Upper lobe of left lung (tissue), 6 donors: ENCODE results near the gene SMTNL2. TPM values are rescaled to one million over a fixed set of nuclear protein-coding genes. Genes with fewer than 3 reads are reported as not detected.

Experiments
- ATAC-seq, 2 donors: fragments of 200-7000 bp; cut with Tn5 transposase; one replicate each; pipeline ENCODE4 v1.9.1; 2022; ENCODE audit warnings: mild to moderate bottlenecking in 2 of 2, moderate library complexity in 2 of 2; ENCODE audit not compliant: low FRiP score in 2 of 2
- DNase-seq, 2 donors: peaks; one replicate each; pipeline ENCODE4 v3.0.0-alpha.2; 2019 to 2020
- H3K27ac ChIP-seq, 4 donors: fragments of 200-600 bp; sonication (generic); one replicate each; pipeline ENCODE4 v1.5.1; 2016 to 2019
- H3K27me3 ChIP-seq, 4 donors: fragments of 200-600 bp; sonication (generic); one replicate each; pipeline ENCODE4 v1.5.1; 2017 to 2019
- H3K36me3 ChIP-seq, 4 donors: fragments of 200-600 bp; sonication (generic); one replicate each; pipeline ENCODE4 v1.5.1; 2016 to 2019
- H3K4me1 ChIP-seq, 4 donors: fragments of 200-600 bp; sonication (generic); one replicate each; pipeline ENCODE4 v1.5.1; 2018 to 2019
- H3K4me3 ChIP-seq, 4 donors: fragments of 200-600 bp; sonication (generic); one replicate each; pipeline ENCODE4 v1.5.1; 2017 to 2019; ENCODE audit warnings: mild to moderate bottlenecking in 2 of 4, moderate library complexity in 1 of 4
- H3K9me3 ChIP-seq, 4 donors: fragments of 200-600 bp; sonication (generic); one replicate each; pipeline ENCODE4 v1.5.1; 2018 to 2019
- CTCF ChIP-seq, 6 experiments: fragments of 450-650 bp in 4 of 6; fragments of 200-600 bp in 2 of 6; sonication (generic) in 2 of 6; IDR thresholded peaks; one replicate each; pipeline ENCODE4 v1.5.1; 2016 to 2019; ENCODE audit warnings: antibody characterized with exemption in 6 of 6
- EP300 ChIP-seq, 4 donors: sonication (generic); formaldehyde crosslinking; IDR thresholded peaks; one replicate each; pipeline ENCODE4 v1.5.1; 2017; ENCODE audit warnings: antibody characterized with exemption in 4 of 4, control low read depth in 2 of 4
- POLR2A ChIP-seq, 4 donors: fragments of 450-650 bp; IDR thresholded peaks; one replicate each; pipeline ENCODE4 v1.5.1; 2016 to 2017; ENCODE audit warnings: antibody characterized with exemption in 4 of 4, mild to moderate bottlenecking in 2 of 4
- POLR2AphosphoS5 ChIP-seq, 2 donors: sonication (generic); formaldehyde crosslinking; IDR thresholded peaks; one replicate each; pipeline ENCODE4 v1.5.1; 2017; ENCODE audit warnings: antibody characterized with exemption in 2 of 2
- WGBS, 2 donors: methylation state at CpG; one replicate each; pipeline ENCODE4 v1.1.5; 2017 to 2018; 5-methylcytosine and 5-hydroxymethylcytosine counted together
- total RNA-seq, 6 donors: library from RNA; depleted of rRNA in 4 of 6; stranded (reverse); fragments of >200 nt in 4 of 6; gene quantifications; one replicate each; pipeline versions ENCODE4 v1.1.0 to v1.2.1, GENCODE V29; 2016 to 2021
- donor health status: DM: no; HTN: no; CAD: no; lungs with moderate emphysema.
- donor health status: DM: no; HTN: yes; CAD: no; lungs with severe emphysema.

SMTNL2 gene
- total RNA-seq, 6 donors from 2014 or later, result 0.49 to 7.3 (median 3.6) TPM

- ATAC-seq, result peak in 1 of 2 donors; percentile 77
These were observed 23.9 kb upstream of the SMTNL2 start, which contains the start of gene GGT6 for GRCh38 chr17:4560421-4560820. Gene GGT6 (minus strand): TSS chr17:4560577. CDS start chr17:4560521, 56 bp downstream.

GRCh38 chr17:4560837-4561256 lies 23.5 kb upstream of the SMTNL2 start:
- Histone ChIP-seq H3K4me1 (peaks cover 3 to 26% (median 8%) of the 10 kb centered on the region in 4 donors), H3K36me3 (no peaks in the 10 kb centered on the region), H3K27me3 (no peaks in the 10 kb centered on the region), H3K27ac (peak overlapping the region in 1 of 4 donors; percentile 53), H3K9me3 (no peaks in the 10 kb centered on the region), H3K4me3 (no peak overlapping the region)
- TF ChIP-seq POLR2AphosphoS5 (IDR thresholded peaks at IDR 0.05) (no peak), POLR2A (IDR thresholded peaks at IDR 0.05) (no peak), EP300 (IDR thresholded peaks at IDR 0.05) (no peak), CTCF (IDR thresholded peaks at IDR 0.05) (peak in 1 of 6 experiments; percentile 16)
- 24 to 68% methylated on average over 1 to 11 of the region's 11 CpGs for WGBS, 2 donors
- DNase-seq (no peak), ATAC-seq (no peak)

More at GRCh38 chr17:4560421-4560820, 23.9 kb upstream of the SMTNL2 start, which contains the start of gene GGT6:
- WGBS, 2 donors, result 65 to 77% methylated on average over 10 to 11 of the region's 12 CpGs
- no peak for TF ChIP-seq POLR2A (IDR thresholded peaks at IDR 0.05)
- no peak for TF ChIP-seq CTCF (IDR thresholded peaks at IDR 0.05)
- no peak for TF ChIP-seq EP300 (IDR thresholded peaks at IDR 0.05)
- TF ChIP-seq POLR2AphosphoS5 (IDR thresholded peaks at IDR 0.05), result no peak
- Histone ChIP-seq H3K36me3 (no peaks in the 10 kb centered on the region), H3K27ac (peak within 1 kb of the TSS in 2 of 4 donors; percentile 4 to 53), H3K4me3 (peak within 1 kb of the TSS in 2 of 4 donors; percentile 13 to 25), H3K27me3 (no peaks in the 10 kb centered on the region), H3K9me3 (no peaks in the 10 kb centered on the region), H3K4me1 (peaks cover 6 to 25% (median 9%) of the 10 kb centered on the region in 4 donors)
- peak in 1 of 2 donors; percentile 82 for DNase-seq

- no peak overlapping the region for H3K4me3 ChIP-seq
- 76 to 77% methylated on average over 8 of the region's 8 CpGs for WGBS, 2 donors
- H3K9me3 ChIP-seq, result no peaks in the 10 kb centered on the region
- H3K4me1 ChIP-seq, result peaks cover 0 to 24% (median 7%) of the 10 kb centered on the region in 4 donors
- TF ChIP-seq CTCF (IDR thresholded peaks at IDR 0.05), result peak in 1 of 6 experiments; percentile 12
- TF ChIP-seq POLR2AphosphoS5 (IDR thresholded peaks at IDR 0.05), result no peak
- peak overlapping the region in 1 of 4 donors; percentile 31 for H3K27ac ChIP-seq
- no peaks in the 10 kb centered on the region for H3K27me3 ChIP-seq
- no peak for DNase-seq
- no peak for ATAC-seq
- no peaks in the 10 kb centered on the region for H3K36me3 ChIP-seq
These were observed 22.0 kb upstream of the SMTNL2 start for GRCh38 chr17:4562015-4562969.

GRCh38 chr17:4565209-4566141 lies 18.9 kb upstream of the SMTNL2 start:
- peak in 1 of 2 donors; percentile 76 for DNase-seq
- peak; percentile 91 to 94 for ATAC-seq
- Histone ChIP-seq H3K4me3 (no peak overlapping the region), H3K36me3 (no peaks in the 10 kb centered on the region), H3K9me3 (no peaks in the 10 kb centered on the region), H3K27me3 (no peaks in the 10 kb centered on the region), H3K4me1 (peaks cover 0 to 11% (median 7%) of the 10 kb centered on the region in 4 donors), H3K27ac (no peak overlapping the region)
- TF ChIP-seq POLR2A (IDR thresholded peaks at IDR 0.05) (no peak), EP300 (IDR thresholded peaks at IDR 0.05) (no peak), POLR2AphosphoS5 (IDR thresholded peaks at IDR 0.05) (no peak), CTCF (IDR thresholded peaks at IDR 0.05) (peak; percentile 36 to 78 (median 72))
- 30 to 31% methylated on average over 16 of the region's 16 CpGs for WGBS, 2 donors
